GM12891 (cell line): ENCODE measurements around the gene DENND2C.

ENCODE experiments used
- PAX5 ChIP-seq: IDR thresholded peaks from 2 replicates; pipeline ENCODE4 v1.6.1; 2011; ENCODE audit warnings: low read length, moderate library complexity, mild to moderate bottlenecking; ENCODE audit not compliant: insufficient read depth, severe bottlenecking
- POLR2A ChIP-seq: IDR thresholded peaks from 2 replicates; pipeline ENCODE4 v1.6.1; 2011; ENCODE audit warnings: low read depth, low read length, control low read depth
- POLR2AphosphoS5 ChIP-seq: IDR thresholded peaks from 2 replicates; pipeline ENCODE4 v1.6.1; 2011; ENCODE audit warnings: low read depth, low read length, control low read depth
- POU2F2 ChIP-seq: IDR thresholded peaks from 2 replicates; pipeline ENCODE4 v1.6.1; 2011; ENCODE audit warnings: low read depth, mild to moderate bottlenecking, control low read depth, low read length, moderate library complexity
- SPI1 ChIP-seq: IDR thresholded peaks from 2 replicates; pipeline ENCODE4 v1.6.1; 2011; ENCODE audit warnings: low read depth, low read length, control low read depth
- TAF1 ChIP-seq: IDR thresholded peaks from 2 replicates; pipeline ENCODE4 v1.6.1; 2011; ENCODE audit warnings: low read depth, low read length, control low read depth

- TF ChIP-seq POLR2A = no peak
- TF ChIP-seq TAF1 = no peak
- TF ChIP-seq POLR2AphosphoS5 = no peak
- TF ChIP-seq PAX5 = no peak
- TF ChIP-seq SPI1 = no peak
- TF ChIP-seq POU2F2 = no peak
These were observed 83.3 kb downstream of the DENND2C start for GRCh38 chr1:114586513-114587047.
